ENCODE measurements around the gene HHAT.

GRCh38 chr1:210584439-210585113, 255.9 kb downstream of the HHAT start:
- no peak for TF ChIP-seq HNRNPL (IDR thresholded peaks at IDR 0.05; ENCODE audit: low read depth, low read length)
- TF ChIP-seq IRF2 (CRISPR knock-in tag; IDR thresholded peaks at IDR 0.05): no peak
- no peak for TF ChIP-seq POLR2A (conservative IDR thresholded peaks at IDR 0.05)
- TF ChIP-seq ARID3A (IDR thresholded peaks at IDR 0.05; ENCODE audit: borderline replicate concordance, low read depth, low read length): no peak
- no peak for TF ChIP-seq CBX8 (IDR thresholded peaks at IDR 0.05; ENCODE audit: borderline replicate concordance, extremely low read depth, low read depth, low read length, poor library complexity, severe bottlenecking)
- TF ChIP-seq CTCF (IDR thresholded peaks at IDR 0.05 in 2 of 3, conservative IDR thresholded peaks at IDR 0.05 in 1 of 3; ENCODE audit: insufficient read depth in 2 of 3, low read depth in 1 of 3, low read length in 3 of 3): peak; percentile 73 to 84 (median 80)
- no peak for TF ChIP-seq ZNF584 (CRISPR knock-in tag; IDR thresholded peaks at IDR 0.05; ENCODE audit: low read depth)
- TF ChIP-seq NFIC (IDR thresholded peaks at IDR 0.05): peak; percentile 98
- TF ChIP-seq EZH2 (IDR thresholded peaks at IDR 0.05; ENCODE audit: borderline replicate concordance, low read depth, low read length): no peak
- TF ChIP-seq ZNF589 (CRISPR knock-in tag; IDR thresholded peaks at IDR 0.05; ENCODE audit: low read depth): no peak
- TF ChIP-seq ETV6 (IDR thresholded peaks at IDR 0.05; ENCODE audit: borderline replicate concordance in 1 of 2, low read depth in 2 of 2, low read length in 1 of 2): no peak
- no peak for TF ChIP-seq ETV6 (CRISPR knock-in tag; IDR thresholded peaks at IDR 0.05; ENCODE audit: borderline replicate concordance)
- TF ChIP-seq TAF1 (IDR thresholded peaks at IDR 0.05; ENCODE audit: control insufficient read depth, extremely low read depth, insufficient read depth, low read length, severe bottlenecking): no peak
